ENCODE measurements around the gene PUM1.

DNA sequence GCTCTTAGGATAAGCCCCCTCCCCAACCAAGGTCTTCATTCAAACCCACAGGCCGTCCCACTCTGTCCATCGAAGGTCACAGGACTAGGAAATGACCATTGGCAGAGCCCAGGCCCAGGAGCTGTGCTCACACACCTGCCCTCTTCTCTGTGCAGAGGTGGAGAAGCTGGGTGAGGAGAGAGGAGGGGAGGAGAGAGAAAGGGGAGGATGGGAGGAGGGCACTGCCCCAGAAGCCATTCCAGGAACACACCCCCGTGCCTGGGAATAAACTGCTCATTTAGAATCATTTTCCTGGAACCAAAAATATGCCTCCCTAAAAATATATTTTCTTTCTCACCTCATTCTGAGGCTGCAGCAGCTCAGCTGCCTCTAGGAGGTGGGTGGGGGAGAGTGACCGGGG lies 150.6 kb downstream of the PUM1 start:
- TF ChIP-seq, protein P1, sequence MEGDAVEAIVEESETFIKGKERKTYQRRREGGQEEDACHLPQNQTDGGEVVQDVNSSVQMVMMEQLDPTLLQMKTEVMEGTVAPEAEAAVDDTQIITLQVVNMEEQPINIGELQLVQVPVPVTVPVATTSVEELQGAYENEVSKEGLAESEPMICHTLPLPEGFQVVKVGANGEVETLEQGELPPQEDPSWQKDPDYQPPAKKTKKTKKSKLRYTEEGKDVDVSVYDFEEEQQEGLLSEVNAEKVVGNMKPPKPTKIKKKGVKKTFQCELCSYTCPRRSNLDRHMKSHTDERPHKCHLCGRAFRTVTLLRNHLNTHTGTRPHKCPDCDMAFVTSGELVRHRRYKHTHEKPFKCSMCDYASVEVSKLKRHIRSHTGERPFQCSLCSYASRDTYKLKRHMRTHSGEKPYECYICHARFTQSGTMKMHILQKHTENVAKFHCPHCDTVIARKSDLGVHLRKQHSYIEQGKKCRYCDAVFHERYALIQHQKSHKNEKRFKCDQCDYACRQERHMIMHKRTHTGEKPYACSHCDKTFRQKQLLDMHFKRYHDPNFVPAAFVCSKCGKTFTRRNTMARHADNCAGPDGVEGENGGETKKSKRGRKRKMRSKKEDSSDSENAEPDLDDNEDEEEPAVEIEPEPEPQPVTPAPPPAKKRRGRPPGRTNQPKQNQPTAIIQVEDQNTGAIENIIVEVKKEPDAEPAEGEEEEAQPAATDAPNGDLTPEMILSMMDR (IDR thresholded peaks at IDR 0.05) = no peak
- no peak for TF ChIP-seq POLR2A (IDR thresholded peaks at IDR 0.05)
